WTC11 (cell line): Measurements from ENCODE around the gene LPP. TPM values are rescaled to one million over a fixed set of nuclear protein-coding genes. Genes with fewer than 3 reads are reported as not detected.

ENCODE experiments used
- ATAC-seq: fragments of 200-7000 bp; cut with Tn5 transposase; 2 replicates; pipeline ENCODE4 v1.10.0; 2021; ENCODE audit warnings: mild to moderate bottlenecking, moderate library complexity
- CTCF ChIA-PET: fragments of 300-600 bp; sonication (Branson Sonifier 250); formaldehyde crosslinking; loops from one replicate; lab custom pipeline; 2021; ENCODE audit warnings: antibody characterized with exemption; lab: Charles Lee
- POLR2A ChIA-PET: fragments of 350-600 bp; sonication (Branson Sonifier 250); formaldehyde crosslinking; loops from one replicate; lab custom pipeline; 2021; ENCODE audit warnings: antibody characterized with exemption; lab: Charles Lee
- DNase-seq: peaks from one replicate; pipeline ENCODE4 v3.0.0; 2021; ENCODE audit warnings: low spot score
- H3K27ac Mint-ChIP-seq: 2 replicates; pipeline ENCODE4 v1.8.0; 2021; ENCODE audit warnings: mixed read lengths
- H3K27me3 Mint-ChIP-seq: 2 replicates; pipeline ENCODE4 v1.8.0; 2021; ENCODE audit warnings: low read depth, mild to moderate bottlenecking, moderate library complexity, mixed read lengths
- H3K36me3 Mint-ChIP-seq: 2 replicates; pipeline ENCODE4 v1.8.0; 2021; ENCODE audit warnings: mixed read lengths
- H3K4me1 Mint-ChIP-seq: 2 replicates; pipeline ENCODE4 v1.8.0; 2022; ENCODE audit warnings: mixed read lengths
- H3K4me3 Mint-ChIP-seq: 2 replicates; pipeline ENCODE4 v1.8.0; 2021; ENCODE audit warnings: mild to moderate bottlenecking, moderate library complexity, mixed read lengths
- H3K9me3 Mint-ChIP-seq: 2 replicates; pipeline ENCODE4 v1.8.0; 2021; ENCODE audit warnings: mixed read lengths
- CREB1 ChIP-seq: sonication (generic); formaldehyde crosslinking; IDR thresholded peaks from 2 replicates; pipeline ENCODE4 v1.8.0; 2023; ENCODE audit warnings: mild to moderate bottlenecking, missing genetic modification reagents
- KAT7 ChIP-seq: sonication (generic); formaldehyde crosslinking; IDR thresholded peaks from 2 replicates; pipeline ENCODE4 v1.8.1; 2023; ENCODE audit warnings: missing genetic modification reagents, mild to moderate bottlenecking, borderline replicate concordance
- NFYB ChIP-seq: sonication (generic); formaldehyde crosslinking; conservative IDR thresholded peaks from 2 replicates; pipeline ENCODE4 v1.8.0; 2022; ENCODE audit warnings: low read depth, missing genetic modification reagents
- NR3C1 ChIP-seq: sonication (generic); formaldehyde crosslinking; conservative IDR thresholded peaks from 2 replicates; pipeline ENCODE4 v1.8.1; 2023; ENCODE audit warnings: low read depth, mild to moderate bottlenecking, missing genetic modification reagents
- TEAD1 ChIP-seq: sonication (generic); formaldehyde crosslinking; IDR thresholded peaks from 2 replicates; pipeline ENCODE4 v1.8.0; 2022; ENCODE audit warnings: mild to moderate bottlenecking, missing genetic modification reagents
- ZNF423 ChIP-seq: fragments of 250-450 bp; sonication (Bioruptor Pico); IDR thresholded peaks from 2 replicates; pipeline ENCODE4 v2.1.2; 2022; ENCODE audit warnings: mild to moderate bottlenecking, moderate library complexity
- total RNA-seq: library from RNA; stranded (reverse); gene quantifications from 3 replicates; pipeline ENCODE4 v1.2.3, GENCODE V29; 2021
- TF ChIP-seq, protein P1 (sequence below): sonication (generic); formaldehyde crosslinking; IDR thresholded peaks from 2 replicates; pipeline ENCODE4 v1.8.0; 2023; ENCODE audit warnings: missing genetic modification reagents, mild to moderate bottlenecking, borderline replicate concordance
- TF ChIP-seq, protein P2 (sequence below): sonication (generic); formaldehyde crosslinking; IDR thresholded peaks from 2 replicates; pipeline ENCODE4 v1.8.0; 2023; ENCODE audit warnings: mild to moderate bottlenecking, missing genetic modification reagents
- TF ChIP-seq, protein P3 (sequence below): fragments of 200-600 bp; IDR thresholded peaks from 2 replicates; pipeline ENCODE4 v1.8.0; 2022; ENCODE audit warnings: antibody characterized with exemption
- TF ChIP-seq, protein P4 (sequence below): fragments of 250-450 bp; sonication (Bioruptor Pico); IDR thresholded peaks from 2 replicates; pipeline ENCODE4 v2.1.2; 2022; ENCODE audit warnings: mild to moderate bottlenecking, moderate library complexity
- TF ChIP-seq, protein P5 (sequence below): fragments of 250-450 bp; sonication (Bioruptor Pico); IDR thresholded peaks from 2 replicates; pipeline ENCODE4 v1.9.0; 2021; ENCODE audit warnings: mild to moderate bottlenecking

Gene LPP
- total RNA-seq, 1 experiment from 2014 or later: 49.6 TPM

DNA sequence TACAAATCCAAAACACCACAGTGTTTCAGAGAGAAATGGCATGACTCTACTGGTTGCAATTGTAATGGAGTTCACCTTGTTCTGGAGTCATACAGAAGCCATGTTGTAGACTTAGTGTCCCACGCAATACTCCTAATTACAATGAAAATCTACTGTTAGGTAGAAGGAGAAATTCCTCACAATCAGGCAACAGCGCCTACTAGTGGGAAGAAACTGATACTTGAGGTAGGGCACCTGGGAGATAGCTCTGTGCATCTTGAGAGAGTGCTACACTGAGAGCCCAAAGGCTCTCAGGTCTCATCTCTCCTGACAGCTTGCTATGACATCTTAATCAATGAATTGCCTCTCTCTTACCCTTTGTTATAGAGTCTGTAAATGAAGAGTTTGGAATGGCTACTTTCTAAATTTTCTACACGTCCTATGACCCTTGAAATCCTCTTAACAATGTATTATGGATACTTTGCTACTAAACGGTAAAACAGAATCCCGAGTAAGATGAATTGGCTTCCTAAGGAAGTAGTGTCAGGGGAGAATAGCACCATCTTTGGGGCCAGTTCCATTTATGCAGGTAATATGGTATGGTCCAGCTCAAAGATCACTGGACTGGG lies 595.2 kb downstream of the LPP start:
- ATAC-seq (peak; percentile 95), DNase-seq (peak; percentile 60)
- no peak overlapping the region for H3K27ac Mint-ChIP-seq
- H3K4me3 Mint-ChIP-seq: no peak overlapping the region
- no peaks in the 10 kb centered on the region for H3K4me1 Mint-ChIP-seq
- ChIA-PET POLR2A (interaction anchor here (0.9 to 1.2 kb wide), 2 partner anchors 596 to 1009 kb away, joined by 3 to 4 read pairs; no protein-coding TSS in a partner anchor), CTCF (interaction anchor here (0.6 to 3.0 kb wide), 42 partner anchors 9 to 1030 kb away, joined by 3 to 48 read pairs (median 4); partner anchors contain the start of gene BCL6)
- TF ChIP-seq, protein P1, sequence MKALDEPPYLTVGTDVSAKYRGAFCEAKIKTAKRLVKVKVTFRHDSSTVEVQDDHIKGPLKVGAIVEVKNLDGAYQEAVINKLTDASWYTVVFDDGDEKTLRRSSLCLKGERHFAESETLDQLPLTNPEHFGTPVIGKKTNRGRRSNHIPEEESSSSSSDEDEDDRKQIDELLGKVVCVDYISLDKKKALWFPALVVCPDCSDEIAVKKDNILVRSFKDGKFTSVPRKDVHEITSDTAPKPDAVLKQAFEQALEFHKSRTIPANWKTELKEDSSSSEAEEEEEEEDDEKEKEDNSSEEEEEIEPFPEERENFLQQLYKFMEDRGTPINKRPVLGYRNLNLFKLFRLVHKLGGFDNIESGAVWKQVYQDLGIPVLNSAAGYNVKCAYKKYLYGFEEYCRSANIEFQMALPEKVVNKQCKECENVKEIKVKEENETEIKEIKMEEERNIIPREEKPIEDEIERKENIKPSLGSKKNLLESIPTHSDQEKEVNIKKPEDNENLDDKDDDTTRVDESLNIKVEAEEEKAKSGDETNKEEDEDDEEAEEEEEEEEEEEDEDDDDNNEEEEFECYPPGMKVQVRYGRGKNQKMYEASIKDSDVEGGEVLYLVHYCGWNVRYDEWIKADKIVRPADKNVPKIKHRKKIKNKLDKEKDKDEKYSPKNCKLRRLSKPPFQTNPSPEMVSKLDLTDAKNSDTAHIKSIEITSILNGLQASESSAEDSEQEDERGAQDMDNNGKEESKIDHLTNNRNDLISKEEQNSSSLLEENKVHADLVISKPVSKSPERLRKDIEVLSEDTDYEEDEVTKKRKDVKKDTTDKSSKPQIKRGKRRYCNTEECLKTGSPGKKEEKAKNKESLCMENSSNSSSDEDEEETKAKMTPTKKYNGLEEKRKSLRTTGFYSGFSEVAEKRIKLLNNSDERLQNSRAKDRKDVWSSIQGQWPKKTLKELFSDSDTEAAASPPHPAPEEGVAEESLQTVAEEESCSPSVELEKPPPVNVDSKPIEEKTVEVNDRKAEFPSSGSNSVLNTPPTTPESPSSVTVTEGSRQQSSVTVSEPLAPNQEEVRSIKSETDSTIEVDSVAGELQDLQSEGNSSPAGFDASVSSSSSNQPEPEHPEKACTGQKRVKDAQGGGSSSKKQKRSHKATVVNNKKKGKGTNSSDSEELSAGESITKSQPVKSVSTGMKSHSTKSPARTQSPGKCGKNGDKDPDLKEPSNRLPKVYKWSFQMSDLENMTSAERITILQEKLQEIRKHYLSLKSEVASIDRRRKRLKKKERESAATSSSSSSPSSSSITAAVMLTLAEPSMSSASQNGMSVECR: no peak
- no peak for TF ChIP-seq ZNF423 (CRISPR knock-in tag)
- TF ChIP-seq, protein P2, sequence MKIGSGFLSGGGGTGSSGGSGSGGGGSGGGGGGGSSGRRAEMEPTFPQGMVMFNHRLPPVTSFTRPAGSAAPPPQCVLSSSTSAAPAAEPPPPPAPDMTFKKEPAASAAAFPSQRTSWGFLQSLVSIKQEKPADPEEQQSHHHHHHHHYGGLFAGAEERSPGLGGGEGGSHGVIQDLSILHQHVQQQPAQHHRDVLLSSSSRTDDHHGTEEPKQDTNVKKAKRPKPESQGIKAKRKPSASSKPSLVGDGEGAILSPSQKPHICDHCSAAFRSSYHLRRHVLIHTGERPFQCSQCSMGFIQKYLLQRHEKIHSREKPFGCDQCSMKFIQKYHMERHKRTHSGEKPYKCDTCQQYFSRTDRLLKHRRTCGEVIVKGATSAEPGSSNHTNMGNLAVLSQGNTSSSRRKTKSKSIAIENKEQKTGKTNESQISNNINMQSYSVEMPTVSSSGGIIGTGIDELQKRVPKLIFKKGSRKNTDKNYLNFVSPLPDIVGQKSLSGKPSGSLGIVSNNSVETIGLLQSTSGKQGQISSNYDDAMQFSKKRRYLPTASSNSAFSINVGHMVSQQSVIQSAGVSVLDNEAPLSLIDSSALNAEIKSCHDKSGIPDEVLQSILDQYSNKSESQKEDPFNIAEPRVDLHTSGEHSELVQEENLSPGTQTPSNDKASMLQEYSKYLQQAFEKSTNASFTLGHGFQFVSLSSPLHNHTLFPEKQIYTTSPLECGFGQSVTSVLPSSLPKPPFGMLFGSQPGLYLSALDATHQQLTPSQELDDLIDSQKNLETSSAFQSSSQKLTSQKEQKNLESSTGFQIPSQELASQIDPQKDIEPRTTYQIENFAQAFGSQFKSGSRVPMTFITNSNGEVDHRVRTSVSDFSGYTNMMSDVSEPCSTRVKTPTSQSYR: no peak
- TF ChIP-seq, protein P3, sequence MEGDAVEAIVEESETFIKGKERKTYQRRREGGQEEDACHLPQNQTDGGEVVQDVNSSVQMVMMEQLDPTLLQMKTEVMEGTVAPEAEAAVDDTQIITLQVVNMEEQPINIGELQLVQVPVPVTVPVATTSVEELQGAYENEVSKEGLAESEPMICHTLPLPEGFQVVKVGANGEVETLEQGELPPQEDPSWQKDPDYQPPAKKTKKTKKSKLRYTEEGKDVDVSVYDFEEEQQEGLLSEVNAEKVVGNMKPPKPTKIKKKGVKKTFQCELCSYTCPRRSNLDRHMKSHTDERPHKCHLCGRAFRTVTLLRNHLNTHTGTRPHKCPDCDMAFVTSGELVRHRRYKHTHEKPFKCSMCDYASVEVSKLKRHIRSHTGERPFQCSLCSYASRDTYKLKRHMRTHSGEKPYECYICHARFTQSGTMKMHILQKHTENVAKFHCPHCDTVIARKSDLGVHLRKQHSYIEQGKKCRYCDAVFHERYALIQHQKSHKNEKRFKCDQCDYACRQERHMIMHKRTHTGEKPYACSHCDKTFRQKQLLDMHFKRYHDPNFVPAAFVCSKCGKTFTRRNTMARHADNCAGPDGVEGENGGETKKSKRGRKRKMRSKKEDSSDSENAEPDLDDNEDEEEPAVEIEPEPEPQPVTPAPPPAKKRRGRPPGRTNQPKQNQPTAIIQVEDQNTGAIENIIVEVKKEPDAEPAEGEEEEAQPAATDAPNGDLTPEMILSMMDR: peak; percentile 76
- TF ChIP-seq TEAD1: no peak
- TF ChIP-seq KAT7 (CRISPR knock-in tag): no peak
- no peak for TF ChIP-seq NFYB (CRISPR knock-in tag)
- no peaks in the 10 kb centered on the region for H3K36me3 Mint-ChIP-seq
- no peaks in the 10 kb centered on the region for H3K27me3 Mint-ChIP-seq
- H3K9me3 Mint-ChIP-seq: 0 out of 2 replicates have a peak, but pooled peaks cover 3% of the 10 kb centered on the region

DNA sequence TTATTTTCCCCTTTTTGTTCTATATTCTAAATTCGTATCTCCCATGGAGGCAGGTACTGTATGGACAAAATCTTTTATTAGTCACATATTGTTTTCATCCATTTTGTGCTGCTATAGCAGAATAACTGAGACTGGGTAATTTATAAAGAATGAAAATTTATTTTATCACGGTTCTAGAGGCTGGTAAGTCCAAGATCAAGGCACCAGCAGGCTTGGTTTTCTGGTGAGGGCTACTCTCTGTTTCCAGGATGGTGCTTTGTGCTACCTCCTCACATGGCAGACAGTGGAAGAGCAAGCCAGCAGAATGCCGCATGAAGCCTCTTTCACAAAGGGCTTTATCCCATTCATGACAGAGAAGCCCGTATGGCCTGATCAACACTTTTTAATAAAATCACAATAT lies 595.9 kb downstream of the LPP start:
- ChIA-PET CTCF (interaction anchor here (2.0 to 3.0 kb wide), 2 partner anchors 8 to 1011 kb away, joined by 16 to 48 read pairs; no protein-coding TSS in a partner anchor), POLR2A (no interaction called here)
- Mint-ChIP-seq H3K9me3 (0 out of 2 replicates have a peak, but pooled peaks cover 3% of the 10 kb centered on the region), H3K36me3 (no peaks in the 10 kb centered on the region), H3K27ac (no peak overlapping the region), H3K4me3 (no peak overlapping the region)
- DNase-seq: no peak
- no peak for ATAC-seq
- TF ChIP-seq, protein P4, sequence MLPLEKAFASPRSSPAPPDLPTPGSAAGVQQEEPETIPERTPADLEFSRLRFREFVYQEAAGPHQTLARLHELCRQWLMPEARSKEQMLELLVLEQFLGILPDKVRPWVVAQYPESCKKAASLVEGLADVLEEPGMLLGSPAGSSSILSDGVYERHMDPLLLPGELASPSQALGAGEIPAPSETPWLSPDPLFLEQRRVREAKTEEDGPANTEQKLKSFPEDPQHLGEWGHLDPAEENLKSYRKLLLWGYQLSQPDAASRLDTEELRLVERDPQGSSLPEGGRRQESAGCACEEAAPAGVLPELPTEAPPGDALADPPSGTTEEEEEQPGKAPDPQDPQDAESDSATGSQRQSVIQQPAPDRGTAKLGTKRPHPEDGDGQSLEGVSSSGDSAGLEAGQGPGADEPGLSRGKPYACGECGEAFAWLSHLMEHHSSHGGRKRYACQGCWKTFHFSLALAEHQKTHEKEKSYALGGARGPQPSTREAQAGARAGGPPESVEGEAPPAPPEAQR (CRISPR knock-in tag): no peak
- TF ChIP-seq CREB1 (CRISPR knock-in tag) (no peak), NR3C1 (CRISPR knock-in tag) (no peak)
- TF ChIP-seq, protein P5, sequence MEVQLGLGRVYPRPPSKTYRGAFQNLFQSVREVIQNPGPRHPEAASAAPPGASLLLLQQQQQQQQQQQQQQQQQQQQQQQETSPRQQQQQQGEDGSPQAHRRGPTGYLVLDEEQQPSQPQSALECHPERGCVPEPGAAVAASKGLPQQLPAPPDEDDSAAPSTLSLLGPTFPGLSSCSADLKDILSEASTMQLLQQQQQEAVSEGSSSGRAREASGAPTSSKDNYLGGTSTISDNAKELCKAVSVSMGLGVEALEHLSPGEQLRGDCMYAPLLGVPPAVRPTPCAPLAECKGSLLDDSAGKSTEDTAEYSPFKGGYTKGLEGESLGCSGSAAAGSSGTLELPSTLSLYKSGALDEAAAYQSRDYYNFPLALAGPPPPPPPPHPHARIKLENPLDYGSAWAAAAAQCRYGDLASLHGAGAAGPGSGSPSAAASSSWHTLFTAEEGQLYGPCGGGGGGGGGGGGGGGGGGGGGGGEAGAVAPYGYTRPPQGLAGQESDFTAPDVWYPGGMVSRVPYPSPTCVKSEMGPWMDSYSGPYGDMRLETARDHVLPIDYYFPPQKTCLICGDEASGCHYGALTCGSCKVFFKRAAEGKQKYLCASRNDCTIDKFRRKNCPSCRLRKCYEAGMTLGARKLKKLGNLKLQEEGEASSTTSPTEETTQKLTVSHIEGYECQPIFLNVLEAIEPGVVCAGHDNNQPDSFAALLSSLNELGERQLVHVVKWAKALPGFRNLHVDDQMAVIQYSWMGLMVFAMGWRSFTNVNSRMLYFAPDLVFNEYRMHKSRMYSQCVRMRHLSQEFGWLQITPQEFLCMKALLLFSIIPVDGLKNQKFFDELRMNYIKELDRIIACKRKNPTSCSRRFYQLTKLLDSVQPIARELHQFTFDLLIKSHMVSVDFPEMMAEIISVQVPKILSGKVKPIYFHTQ: no peak
- TF ChIP-seq, all 79 proteins: peak for 0
- no peaks in the 10 kb centered on the region for H3K27me3 Mint-ChIP-seq
- H3K4me1 Mint-ChIP-seq: no peaks in the 10 kb centered on the region
